Measurements from ENCODE around the gene WDPCP.
"Not testable (repeated sequence)": the region's sequence is repeated elsewhere in the genome, so short reads cannot be mapped to it uniquely, and the experiment has no call there.

The WDPCP gene

GRCh38 chr2:63343397-63344109 is 244.7 kb downstream of the WDPCP start:
- no peak for DNase-seq

GRCh38 chr2:63340443-63340842 is 247.8 kb downstream of the WDPCP start:
- DNase-seq: no peak

DNA sequence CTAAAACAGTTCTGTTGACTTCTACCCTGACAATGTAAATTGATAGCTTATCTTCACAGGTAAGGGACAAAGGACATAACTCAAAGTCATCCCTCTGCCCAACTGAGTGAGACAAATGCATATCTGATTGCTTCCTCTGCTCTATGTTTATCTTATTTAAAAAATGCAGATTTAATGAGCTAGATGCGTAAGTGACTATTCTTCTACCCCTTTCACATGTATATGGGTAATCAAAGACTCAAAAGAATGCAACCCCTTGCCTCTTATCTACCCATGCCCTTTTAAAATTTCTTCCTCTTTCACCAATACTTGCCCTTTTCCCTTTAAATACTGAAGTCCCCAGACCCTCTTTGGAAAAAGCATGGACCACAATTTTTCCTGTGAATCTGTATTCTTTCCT is 253.4 kb downstream of the WDPCP start:
- DNase-seq: no peak

GRCh38 chr2:63326473-63326872 is 261.8 kb downstream of the WDPCP start:
- DNase-seq: no peak

DNA sequence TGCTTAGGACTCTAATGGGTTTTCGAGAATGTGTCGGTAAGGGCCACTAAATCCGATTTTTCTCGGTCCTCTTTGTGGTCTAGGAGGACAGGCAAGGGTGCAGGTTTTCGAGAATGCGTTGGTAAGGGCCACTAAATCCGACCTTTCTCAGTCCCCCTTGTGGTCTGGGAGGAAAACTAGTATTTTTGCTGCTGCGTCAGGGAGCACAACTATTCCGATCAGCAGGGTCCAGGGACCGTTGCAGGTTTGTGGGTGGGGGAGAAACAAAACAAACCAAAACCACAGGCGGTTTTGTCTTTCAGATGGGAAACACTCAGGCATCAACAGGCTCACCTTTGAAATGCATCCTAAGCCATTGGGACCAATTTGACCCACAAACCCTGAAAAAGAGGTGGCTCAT is 264.6 kb downstream of the WDPCP start:
- DNase-seq: not testable (repeated sequence)

DNA sequence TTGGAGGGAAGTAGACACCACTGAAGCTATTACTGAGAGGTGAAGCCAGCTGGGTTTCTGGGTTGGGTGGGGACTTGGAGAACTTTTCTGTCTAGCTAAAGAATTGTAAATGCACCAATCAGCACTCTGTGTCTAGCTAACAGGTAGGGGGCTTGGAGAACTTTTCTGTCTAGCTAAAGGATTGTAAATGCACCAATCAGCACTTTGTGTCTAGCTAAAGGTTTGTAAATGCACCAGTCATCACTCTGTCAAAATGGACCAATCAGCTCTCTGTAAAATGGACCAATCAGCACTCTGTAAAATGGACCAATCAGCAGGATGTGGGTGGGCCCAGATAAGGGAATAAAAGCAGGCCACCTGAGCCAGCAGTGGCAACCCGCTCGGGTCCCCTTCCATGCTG is 266.3 kb downstream of the WDPCP start:
- DNase-seq: not testable (repeated sequence)

- DNase-seq: no peak
These were observed 267.6 kb downstream of the WDPCP start for GRCh38 chr2:63320669-63321068.

- no peak for DNase-seq
These were observed 277.7 kb downstream of the WDPCP start for GRCh38 chr2:63310614-63311013.

DNA sequence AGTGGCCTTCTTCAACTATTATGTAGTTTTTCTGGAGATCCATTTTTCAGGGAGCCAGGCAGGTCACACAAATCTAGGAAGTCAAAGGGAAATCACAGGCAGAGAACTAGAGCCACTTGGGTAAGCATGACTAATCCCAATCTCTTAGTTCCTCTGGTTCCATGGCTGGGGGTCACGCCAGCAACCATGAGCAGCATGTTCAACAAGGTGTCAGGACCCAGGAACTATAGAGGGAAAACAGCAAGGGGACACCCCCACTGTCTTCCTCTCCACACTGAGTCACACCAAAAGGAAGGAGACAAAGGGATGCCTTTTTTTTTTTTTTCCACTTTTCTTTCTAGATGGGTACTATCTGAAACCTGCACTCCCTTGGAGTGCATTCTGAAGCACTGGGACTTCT is 286.8 kb downstream of the WDPCP start:
- DNase-seq: no peak

- DNase-seq: no peak
These were observed 287.4 kb downstream of the WDPCP start for GRCh38 chr2:63300835-63301234.

GRCh38 chr2:63287956-63288355 is 300.3 kb downstream of the WDPCP start:
- DNase-seq: no peak

GRCh38 chr2:63286520-63286919 is 301.8 kb downstream of the WDPCP start:
- not testable (repeated sequence) for DNase-seq

- DNase-seq: no peak
These were observed 305.0 kb downstream of the WDPCP start for GRCh38 chr2:63283273-63283672.

- DNase-seq: no peak
These were observed 315.7 kb downstream of the WDPCP start for GRCh38 chr2:63272560-63272959.

GRCh38 chr2:63270717-63271116 is 317.6 kb downstream of the WDPCP start:
- no peak for DNase-seq

- DNase-seq: no peak
These were observed 319.3 kb downstream of the WDPCP start for GRCh38 chr2:63268946-63269345.

DNA sequence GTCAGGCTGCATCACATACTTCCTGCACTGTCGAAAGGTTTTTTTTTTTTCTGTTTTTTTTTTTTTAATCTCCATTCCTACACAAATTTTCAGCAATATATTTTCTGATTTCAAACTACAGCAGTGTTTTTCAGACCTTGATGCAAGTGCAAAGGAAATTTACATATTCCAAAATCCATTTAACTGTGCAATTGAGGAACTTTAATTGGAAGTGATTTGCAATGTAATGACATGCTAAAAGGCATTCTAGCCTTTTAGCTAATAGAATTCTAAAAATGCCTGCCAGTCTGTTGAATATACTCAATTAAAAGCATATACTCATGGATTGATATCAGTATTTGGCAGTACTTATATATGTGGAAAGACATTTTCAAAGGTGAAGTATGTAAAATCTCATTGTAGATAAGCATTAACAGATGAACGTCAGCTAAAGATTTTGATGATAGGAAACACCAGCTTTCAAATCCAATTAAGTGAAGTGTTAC is 327.1 kb downstream of the WDPCP start:
- DNase-seq: no peak

- DNase-seq: peak; percentile 89
These were observed 330.8 kb downstream of the WDPCP start for GRCh38 chr2:63257473-63257872.

- no peak for DNase-seq
These were observed 339.1 kb downstream of the WDPCP start for GRCh38 chr2:63249161-63249560.

DNA sequence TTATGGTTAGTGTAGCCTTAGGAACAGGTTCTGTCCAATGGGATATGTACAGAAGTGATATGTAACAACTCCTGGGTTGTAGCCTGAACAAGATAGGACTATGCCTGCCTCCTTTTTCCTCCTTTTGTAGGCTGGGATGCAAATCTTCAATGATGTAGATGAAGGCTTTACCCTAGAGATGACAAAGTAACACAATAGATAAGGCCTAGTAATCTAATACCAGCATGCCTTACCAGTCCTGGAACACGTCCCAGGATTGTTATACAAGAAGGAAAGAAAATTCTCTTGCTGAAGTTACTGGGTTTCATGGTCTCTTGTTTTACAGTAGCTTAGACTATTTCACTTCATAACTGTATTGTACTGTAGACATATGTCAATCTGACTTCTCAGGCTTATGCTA is 345.5 kb downstream of the WDPCP start:
- DNase-seq: no peak

DNA sequence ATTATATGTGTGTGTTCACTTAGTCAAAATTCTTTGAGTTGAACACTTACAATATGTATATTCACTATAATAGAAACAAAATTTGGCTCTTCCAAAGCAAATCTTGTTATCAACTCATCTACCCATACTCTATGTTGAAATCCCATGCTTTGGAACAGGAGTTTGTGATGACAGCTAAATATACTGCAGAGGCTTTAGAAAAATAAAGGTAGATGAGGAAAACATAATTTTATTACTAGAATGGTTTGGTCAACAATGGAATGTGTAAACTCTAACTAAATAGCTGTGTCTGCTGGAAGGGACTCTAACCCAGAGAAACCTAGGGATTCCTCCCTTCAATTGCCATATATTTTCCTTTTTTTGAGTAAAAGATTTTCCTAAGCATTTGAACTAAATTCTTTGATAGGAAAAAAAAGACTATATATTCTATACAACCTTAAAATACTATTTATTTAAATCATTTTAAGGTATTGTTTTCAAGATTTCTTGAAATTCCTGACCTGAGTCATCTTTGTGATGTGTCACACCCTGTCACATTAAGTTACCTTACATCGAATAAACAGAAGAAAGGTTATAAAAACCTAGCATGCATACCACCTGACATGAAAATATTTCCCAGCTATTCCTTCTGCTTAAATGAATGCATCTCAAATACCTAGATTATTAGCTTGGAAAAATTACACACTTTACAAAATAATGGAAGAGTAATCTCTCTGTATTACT is 362.2 kb downstream of the WDPCP start:
- DNase-seq: no peak

GRCh38 chr2:63218800-63219526 is 369.3 kb downstream of the WDPCP start:
- DNase-seq: no peak

GRCh38 chr2:63195310-63195709 is 393.0 kb downstream of the WDPCP start:
- no peak for DNase-seq

- no peak for DNase-seq
These were observed 394.1 kb downstream of the WDPCP start for GRCh38 chr2:63194175-63194574.

Measured in MV-4-11 (cell line).